CD4-positive, alpha-beta memory T cell (primary cell): ENCODE results near the gene CASKIN2. TPM values are rescaled to one million over a fixed set of nuclear protein-coding genes. Genes with fewer than 3 reads are reported as not detected.
A peak's percentile ranks its signal among the peaks of the same experiment; 100 is the strongest.

ENCODE experiments used
- CTCF ChIA-PET: fragments of 350-600 bp; sonication (Branson Sonifier 250); formaldehyde crosslinking; loops from one replicate; lab custom pipeline; 2021; ENCODE audit warnings: inconsistent platforms; ENCODE audit not compliant: partially characterized antibody; lab: Charles Lee
- POLR2A ChIA-PET: fragments of 350-600 bp; sonication (Branson Sonifier 250); formaldehyde crosslinking; loops from one replicate; lab custom pipeline; 2021; ENCODE audit not compliant: partially characterized antibody; lab: Charles Lee
- DNase-seq, 5 donors: peaks; one replicate each; pipeline versions ENCODE4 v3.0.0 to v3.0.0-alpha.2; 2020 to 2022; ENCODE audit warnings: mixed read lengths in 1 of 5
- H3K27ac ChIP-seq: one replicate; pipeline ENCODE4 v1.7.0; 2013; ENCODE audit warnings: low read depth, low read length
- H3K27me3 ChIP-seq: 2 replicates; pipeline ENCODE4 v1.7.0; 2013; ENCODE audit warnings: mild to moderate bottlenecking, low read length, moderate library complexity; ENCODE audit not compliant: insufficient read depth
- H3K36me3 ChIP-seq: 2 replicates; pipeline ENCODE4 v1.7.0; 2013; ENCODE audit warnings: mild to moderate bottlenecking, low read length, moderate library complexity; ENCODE audit not compliant: insufficient read depth
- H3K4me1 ChIP-seq: 2 replicates; pipeline ENCODE4 v1.7.0; 2013; ENCODE audit warnings: mild to moderate bottlenecking, low read length, moderate library complexity; ENCODE audit not compliant: insufficient read depth
- H3K4me3 ChIP-seq, 2 donors: one replicate each; pipeline ENCODE4 v1.7.0; 2013; ENCODE audit warnings: low read length in 2 of 2, mild to moderate bottlenecking in 1 of 2
- H3K9me3 ChIP-seq, 2 donors: one replicate each; pipeline ENCODE4 v1.7.0; 2013; ENCODE audit warnings: low read length in 2 of 2, control low read depth in 1 of 2; ENCODE audit not compliant: control insufficient read depth in 1 of 2
- H3K27ac Mint-ChIP-seq, 7 donors: one replicate each; pipeline ENCODE4 v1.8.0; 2020 to 2021; ENCODE audit warnings: mixed read lengths in 7 of 7, mild to moderate bottlenecking in 6 of 7, inconsistent platforms in 3 of 7, moderate library complexity in 3 of 7
- H3K27me3 Mint-ChIP-seq, 2 donors: one replicate each; pipeline ENCODE4 v1.8.0; 2020 to 2021; ENCODE audit warnings: mixed read lengths in 2 of 2
- H3K36me3 Mint-ChIP-seq, 2 donors: one replicate each; pipeline ENCODE4 v1.8.0; 2020 to 2021; ENCODE audit warnings: mixed read lengths in 2 of 2, inconsistent platforms in 1 of 2, mild to moderate bottlenecking in 1 of 2
- H3K4me1 Mint-ChIP-seq, 4 donors: one replicate each; pipeline ENCODE4 v1.8.0; 2020 to 2021; ENCODE audit warnings: mixed read lengths in 4 of 4, mild to moderate bottlenecking in 1 of 4
- H3K4me3 Mint-ChIP-seq, 8 donors: one replicate each; pipeline ENCODE4 v1.8.0; 2020 to 2021; ENCODE audit warnings: mixed read lengths in 8 of 8, mild to moderate bottlenecking in 7 of 8, moderate library complexity in 6 of 8, inconsistent platforms in 3 of 8
- H3K9me3 Mint-ChIP-seq, 8 donors: one replicate each; pipeline ENCODE4 v1.8.0; 2020 to 2021; ENCODE audit warnings: mixed read lengths in 8 of 8, mild to moderate bottlenecking in 5 of 8, inconsistent platforms in 3 of 8, moderate library complexity in 1 of 8
- intact Hi-C: fragments of 100-400 bp; cut with micrococcal nuclease; formaldehyde crosslinking; loops from one replicate; pipeline ENCODE4 v1.15.1; 2023
- polyA plus RNA-seq, 2 donors: library from polyadenylated mRNA; unstranded; fragments of 300-500 nt; fragmentation: Illumina TruSeq; gene quantifications; one replicate each; pipeline ENCODE4 v1.2.3, GENCODE V29; 2021
- total RNA-seq, 2 experiments: library from RNA; stranded (reverse); gene quantifications; one replicate each; pipeline ENCODE4 v1.2.3, GENCODE V29; 2021

The CASKIN2 gene
- total and polyA plus RNA-seq, 4 experiments from 2014 or later, result 0.32 to 0.53 TPM; not detected in 2

DNA sequence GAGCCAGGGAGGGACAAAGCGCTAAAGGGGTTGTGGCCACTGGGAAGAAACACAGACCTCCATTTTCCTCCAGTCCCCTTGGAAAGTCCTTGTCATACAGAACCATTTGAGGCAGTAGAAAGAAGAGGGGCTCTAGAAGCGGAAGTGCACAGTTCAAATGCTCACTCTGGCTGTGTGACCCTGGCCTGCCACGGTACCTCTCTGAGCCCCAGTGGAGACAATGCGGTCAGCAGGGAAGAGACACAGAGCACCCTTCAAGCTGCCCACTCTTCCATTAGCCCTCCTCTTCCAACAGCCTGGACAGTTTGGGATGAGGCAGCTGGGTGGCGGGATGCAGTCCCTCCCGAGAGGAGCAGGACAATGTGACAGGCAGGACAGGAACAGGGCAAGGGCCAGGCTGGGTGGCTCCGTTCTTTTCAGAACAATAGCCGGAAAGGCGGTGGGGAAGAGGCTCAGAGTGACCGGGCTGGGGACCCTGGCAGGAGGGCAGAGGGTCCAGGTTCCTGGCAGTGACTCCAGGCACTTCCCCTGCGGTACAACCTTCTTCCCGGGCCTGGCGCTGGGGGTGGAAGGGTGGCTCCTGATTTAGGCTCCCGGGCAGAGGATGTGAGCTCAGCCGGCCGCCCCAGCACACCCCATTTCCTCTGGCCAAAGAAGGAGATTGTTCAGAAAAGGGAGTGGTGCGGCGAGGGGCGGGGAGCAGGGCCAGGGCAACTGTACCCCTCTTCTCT, 5.6 kb downstream of the CASKIN2 start:
- intact Hi-C loops, result no loop called here
- Mint-ChIP-seq H3K36me3 (no peaks in the 10 kb centered on the region), H3K9me3 (no peaks in the 10 kb centered on the region), H3K4me1 (no peaks in the 10 kb centered on the region), H3K27ac (no peak overlapping the region), H3K27me3 (no peaks in the 10 kb centered on the region), H3K4me3 (no peak overlapping the region)
- POLR2A ChIA-PET, result no interaction called here
- Histone ChIP-seq H3K4me1 (no peaks in the 10 kb centered on the region), H3K4me3 (no peak overlapping the region), H3K27me3 (no peaks in the 10 kb centered on the region), H3K9me3 (no peaks in the 10 kb centered on the region), H3K27ac (no peak overlapping the region), H3K36me3 (no peaks in the 10 kb centered on the region)
- CTCF ChIA-PET, result interaction anchor here (1.5 kb wide), 1 partner anchor 76 kb away, joined by 4 read pairs; no protein-coding TSS in a partner anchor
- no peak for DNase-seq

DNA sequence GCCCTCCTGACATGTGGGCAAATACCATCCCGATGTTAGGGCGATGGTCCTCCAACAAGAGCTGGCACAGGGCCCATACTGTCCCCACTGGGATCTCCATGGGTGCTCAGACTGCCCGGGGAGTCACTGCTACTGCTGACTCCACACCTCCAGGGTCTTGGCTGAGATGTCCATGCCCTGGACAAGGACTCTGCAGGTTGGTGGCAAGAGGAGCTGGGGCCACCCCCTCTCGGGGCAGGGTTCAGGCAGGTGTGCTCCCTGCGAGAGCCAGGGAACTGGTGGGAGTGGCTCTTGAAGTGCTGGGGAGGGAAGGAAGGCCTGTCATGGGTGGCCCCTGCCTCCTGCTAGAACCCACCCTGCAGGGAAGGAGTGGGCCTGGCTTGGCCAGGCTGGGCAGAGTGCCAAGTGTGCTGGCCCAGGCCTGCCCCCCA, 6.4 kb downstream of the CASKIN2 start:
- Mint-ChIP-seq H3K4me3 (no peak overlapping the region), H3K4me1 (no peaks in the 10 kb centered on the region), H3K27ac (no peak overlapping the region), H3K27me3 (no peaks in the 10 kb centered on the region), H3K9me3 (no peaks in the 10 kb centered on the region), H3K36me3 (no peaks in the 10 kb centered on the region)
- H3K4me3 ChIP-seq, result no peak overlapping the region
- CTCF ChIA-PET, result interaction anchor here (0.6 to 1.5 kb wide), 2 partner anchors 76 to 186 kb away, joined by 3 to 4 read pairs; no protein-coding TSS in a partner anchor
- DNase-seq, result no peak
- POLR2A ChIA-PET, result no interaction called here
- no peaks in the 10 kb centered on the region for H3K9me3 ChIP-seq
- no peaks in the 10 kb centered on the region for H3K4me1 ChIP-seq
- no peak overlapping the region for H3K27ac ChIP-seq
- intact Hi-C loops, result no loop called here
- no peaks in the 10 kb centered on the region for H3K27me3 ChIP-seq
- H3K36me3 ChIP-seq, result no peaks in the 10 kb centered on the region

DNA sequence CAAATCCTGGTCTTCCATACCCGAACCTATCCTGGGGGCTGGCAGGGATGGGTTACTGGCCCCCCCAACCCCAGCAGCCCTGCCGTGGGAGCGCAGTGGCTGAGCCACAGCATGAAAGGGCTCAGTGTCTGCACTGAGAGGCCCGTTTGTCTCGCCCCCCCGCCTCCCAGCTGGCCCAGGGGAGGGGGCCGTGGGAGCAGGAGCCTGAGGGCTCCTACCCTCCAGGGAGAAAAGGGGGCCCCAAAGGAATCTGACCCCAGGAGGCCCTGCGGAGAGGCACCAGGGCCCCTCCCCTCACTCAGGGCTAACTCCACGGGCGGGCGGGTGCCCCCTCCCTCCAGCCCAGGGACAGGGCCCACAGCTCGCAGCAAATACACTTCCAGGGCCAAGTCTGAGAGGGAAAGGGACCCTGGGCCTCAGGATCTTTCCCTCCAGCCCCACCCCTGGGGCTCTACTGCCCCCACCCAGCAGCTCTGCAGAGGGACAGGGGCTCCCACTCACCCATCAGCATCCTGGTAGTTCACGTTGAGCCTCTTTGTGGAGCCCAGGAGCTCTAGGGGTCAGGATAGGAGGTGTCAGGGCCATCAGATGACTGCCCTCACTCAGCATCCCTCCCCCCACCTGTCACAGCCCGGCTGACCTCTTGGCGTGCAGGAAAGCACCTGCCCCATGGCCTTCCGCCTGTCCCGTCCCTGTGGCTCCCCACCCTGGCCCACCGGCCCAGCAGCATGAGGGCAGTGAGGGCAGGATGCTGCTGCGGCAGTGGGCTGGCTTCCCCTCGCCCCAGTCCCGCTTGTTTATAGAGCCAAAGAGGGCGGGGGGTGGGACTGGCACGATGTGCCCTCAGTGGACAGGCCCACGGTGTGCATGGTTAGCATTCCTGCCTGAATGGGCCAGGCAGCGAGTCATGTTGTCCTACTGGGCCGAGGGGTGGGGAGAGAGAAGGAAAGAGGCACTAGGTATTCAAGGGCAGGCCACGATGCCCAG, 7.3 kb downstream of the CASKIN2 start:
- H3K36me3 Mint-ChIP-seq, result no peaks in the 10 kb centered on the region
- no peaks in the 10 kb centered on the region for H3K4me1 Mint-ChIP-seq
- no peak overlapping the region for H3K4me3 ChIP-seq
- DNase-seq, result no peak
- no peaks in the 10 kb centered on the region for H3K9me3 Mint-ChIP-seq
- H3K4me1 ChIP-seq, result no peaks in the 10 kb centered on the region
- no peak overlapping the region for H3K27ac Mint-ChIP-seq
- POLR2A ChIA-PET, result no interaction called here
- CTCF ChIA-PET, result interaction anchor here (1.5 kb wide), 1 partner anchor 75 kb away, joined by 4 read pairs; no protein-coding TSS in a partner anchor
- no peaks in the 10 kb centered on the region for H3K9me3 ChIP-seq
- intact Hi-C loops, result no loop called here
- H3K36me3 ChIP-seq, result no peaks in the 10 kb centered on the region
- no peaks in the 10 kb centered on the region for H3K27me3 Mint-ChIP-seq
- no peak overlapping the region for H3K27ac ChIP-seq
- H3K27me3 ChIP-seq, result no peaks in the 10 kb centered on the region
- H3K4me3 Mint-ChIP-seq, result no peak overlapping the region

DNA sequence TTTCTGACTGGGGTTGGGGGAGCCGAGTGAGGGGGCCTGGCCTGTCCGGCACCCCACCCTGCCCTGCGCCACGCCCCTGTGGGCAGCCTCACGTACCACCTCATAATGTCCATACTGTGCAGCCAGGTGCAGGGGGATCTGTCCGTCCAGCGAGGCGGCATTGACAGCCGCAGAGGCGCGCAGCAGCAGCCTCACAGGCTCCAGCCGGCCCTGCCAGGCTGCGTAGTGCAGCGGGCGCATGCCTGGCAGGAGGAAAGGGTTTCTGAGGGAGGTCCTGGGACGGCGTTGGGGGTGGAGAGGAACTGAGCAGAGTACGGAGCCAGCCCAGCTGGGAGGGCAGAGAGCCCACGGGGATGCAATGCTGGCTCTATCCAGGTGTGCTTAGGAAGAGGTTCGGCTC, 8.4 kb downstream of the CASKIN2 start:
- H3K36me3 ChIP-seq, result no peaks in the 10 kb centered on the region
- DNase-seq, result no peak
- Mint-ChIP-seq H3K27ac (peak overlapping the region in 1 of 7 donors; percentile 72), H3K9me3 (no peaks in the 10 kb centered on the region), H3K36me3 (no peaks in the 10 kb centered on the region), H3K4me1 (no peaks in the 10 kb centered on the region), H3K27me3 (no peaks in the 10 kb centered on the region), H3K4me3 (no peak overlapping the region)
- no peak overlapping the region for H3K27ac ChIP-seq
- intact Hi-C loops, result no loop called here
- no peak overlapping the region for H3K4me3 ChIP-seq
- POLR2A ChIA-PET, result no interaction called here
- no peaks in the 10 kb centered on the region for H3K4me1 ChIP-seq
- CTCF ChIA-PET, result no interaction called here
- H3K27me3 ChIP-seq, result no peaks in the 10 kb centered on the region
- H3K9me3 ChIP-seq, result no peaks in the 10 kb centered on the region

DNA sequence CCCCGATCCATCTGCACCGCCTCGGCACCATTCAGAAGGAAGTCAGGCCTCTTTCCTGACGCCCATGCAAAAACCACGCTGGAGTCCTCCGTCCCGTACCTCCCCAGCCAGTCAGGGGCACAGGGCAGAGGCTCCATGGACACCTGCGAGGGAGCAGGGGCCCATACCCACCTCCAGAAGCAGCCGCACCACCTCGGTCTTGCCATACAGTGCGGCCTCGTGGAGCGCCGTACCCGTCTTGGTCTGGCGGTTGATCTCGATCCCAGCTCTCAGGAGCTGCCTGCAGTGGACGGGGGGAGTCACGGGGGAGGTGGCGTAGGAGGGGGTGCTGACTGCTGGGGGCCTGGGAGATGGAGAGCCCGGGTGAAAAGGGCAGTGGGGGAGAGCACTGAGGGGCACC, 9.2 kb downstream of the CASKIN2 start:
- ChIA-PET POLR2A (interaction anchor here (0.8 kb wide), 1 partner anchor 50 kb away, joined by 3 read pairs; the partner anchor contains the start of gene TMEM94), CTCF (interaction anchor here (1.8 kb wide), 1 partner anchor 50 kb away, joined by 5 read pairs; the partner anchor contains the start of gene TMEM94)
- no peaks in the 10 kb centered on the region for H3K9me3 Mint-ChIP-seq
- Histone ChIP-seq H3K27me3 (no peaks in the 10 kb centered on the region), H3K9me3 (no peaks in the 10 kb centered on the region), H3K36me3 (no peaks in the 10 kb centered on the region), H3K4me3 (no peak overlapping the region), H3K27ac (no peak overlapping the region), H3K4me1 (no peaks in the 10 kb centered on the region)
- no peaks in the 10 kb centered on the region for H3K27me3 Mint-ChIP-seq
- H3K36me3 Mint-ChIP-seq, result no peaks in the 10 kb centered on the region
- intact Hi-C loops, result no loop called here
- H3K4me3 Mint-ChIP-seq, result no peak overlapping the region
- H3K4me1 Mint-ChIP-seq, result no peaks in the 10 kb centered on the region
- DNase-seq, result no peak
- no peak overlapping the region for H3K27ac Mint-ChIP-seq

DNA sequence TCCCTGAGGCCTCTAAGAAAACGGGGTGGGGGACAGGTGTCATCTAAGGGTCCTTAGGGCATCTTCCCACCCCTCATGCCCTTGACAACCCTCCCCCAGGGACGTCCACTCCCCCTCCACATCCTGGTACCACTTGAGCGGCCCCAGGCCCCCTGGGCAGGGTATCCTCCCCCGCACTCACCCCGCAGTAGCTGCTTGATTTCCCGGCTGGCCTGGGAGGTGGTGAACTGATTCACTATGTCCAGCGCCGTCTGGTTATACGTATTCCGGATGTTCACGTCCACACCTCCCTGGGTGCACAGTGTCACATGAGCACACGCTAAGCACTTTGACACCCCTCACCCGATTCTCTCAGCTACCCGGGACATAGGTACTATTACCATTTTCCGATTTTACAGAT, 9.7 kb downstream of the CASKIN2 start:
- Histone ChIP-seq H3K27me3 (no peaks in the 10 kb centered on the region), H3K4me3 (no peak overlapping the region), H3K4me1 (no peaks in the 10 kb centered on the region), H3K36me3 (no peaks in the 10 kb centered on the region), H3K27ac (no peak overlapping the region), H3K9me3 (no peaks in the 10 kb centered on the region)
- Mint-ChIP-seq H3K9me3 (no peaks in the 10 kb centered on the region), H3K4me3 (no peak overlapping the region), H3K27me3 (no peaks in the 10 kb centered on the region), H3K27ac (no peak overlapping the region), H3K4me1 (no peaks in the 10 kb centered on the region), H3K36me3 (no peaks in the 10 kb centered on the region)
- intact Hi-C loops, result no loop called here
- CTCF ChIA-PET, result interaction anchor here (0.7 to 1.8 kb wide), 5 partner anchors 18 to 244 kb away, joined by 3 to 5 read pairs (median 3); partner anchors contain the start of genes LLGL2 and TMEM94
- POLR2A ChIA-PET, result interaction anchor here (0.8 kb wide), 1 partner anchor 49 kb away, joined by 3 read pairs; the partner anchor contains the start of gene TMEM94
- DNase-seq, result no peak

DNA sequence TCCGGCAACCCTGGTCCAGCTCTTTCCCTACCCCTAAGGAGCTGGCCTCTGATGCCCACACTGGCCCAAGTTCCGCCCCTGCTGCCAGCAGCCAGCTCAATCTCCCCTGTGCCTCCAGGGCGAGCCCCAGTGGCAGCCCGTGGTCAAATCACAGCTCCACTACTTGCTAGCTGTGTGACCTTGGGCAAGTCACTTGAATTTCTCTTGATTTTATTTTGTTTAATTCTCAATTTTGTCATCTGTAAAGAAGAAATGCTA, 10.3 kb downstream of the CASKIN2 start:
- H3K4me1 Mint-ChIP-seq, result no peaks in the 10 kb centered on the region
- no peak for DNase-seq
- Histone ChIP-seq H3K4me1 (no peaks in the 10 kb centered on the region), H3K9me3 (no peaks in the 10 kb centered on the region), H3K36me3 (no peaks in the 10 kb centered on the region), H3K4me3 (no peak overlapping the region), H3K27ac (no peak overlapping the region), H3K27me3 (no peaks in the 10 kb centered on the region)
- POLR2A ChIA-PET, result interaction anchor here (1.1 kb wide), 1 partner anchor 11 kb away, joined by 5 read pairs; the partner anchor contains the start of gene TSEN54
- no peaks in the 10 kb centered on the region for H3K27me3 Mint-ChIP-seq
- no peaks in the 10 kb centered on the region for H3K9me3 Mint-ChIP-seq
- CTCF ChIA-PET, result interaction anchor here (0.7 to 1.8 kb wide), 6 partner anchors 15 to 244 kb away, joined by 3 to 5 read pairs (median 3); partner anchors contain the start of genes LLGL2 and TMEM94
- H3K36me3 Mint-ChIP-seq, result no peaks in the 10 kb centered on the region
- H3K4me3 Mint-ChIP-seq, result no peak overlapping the region
- intact Hi-C loops, result no loop called here
- H3K27ac Mint-ChIP-seq, result no peak overlapping the region
